Neuron (in vitro differentiated cells): ENCODE measurements around the gene INO80.
"Not testable (repeated sequence)": the region's sequence is repeated elsewhere in the genome, so short reads cannot be mapped to it uniquely, and the experiment has no call there.

ENCODE experiments used
- H2AFZ ChIP-seq: one replicate; pipeline ENCODE4 v1.6.1; 2013; ENCODE audit warnings: low read depth, mild to moderate bottlenecking, inconsistent platforms, low read length, moderate library complexity
- H3K27me3 ChIP-seq: one replicate; pipeline ENCODE4 v1.6.1; 2013; ENCODE audit warnings: low read length; ENCODE audit not compliant: insufficient read depth
- H3K36me3 ChIP-seq: one replicate; pipeline ENCODE4 v1.6.1; 2013; ENCODE audit warnings: low read length; ENCODE audit not compliant: insufficient read depth
- H3K4me1 ChIP-seq: one replicate; pipeline ENCODE4 v1.6.1; 2013; ENCODE audit warnings: low read length; ENCODE audit not compliant: insufficient read depth
- H3K4me3 ChIP-seq: 2 replicates; pipeline ENCODE4 v1.5.1; 2013; ENCODE audit warnings: mild to moderate bottlenecking, low read length, moderate library complexity
- H3K9me3 ChIP-seq: one replicate; pipeline ENCODE4 v1.6.1; 2013; ENCODE audit warnings: low read length

The INO80 gene, protein sequence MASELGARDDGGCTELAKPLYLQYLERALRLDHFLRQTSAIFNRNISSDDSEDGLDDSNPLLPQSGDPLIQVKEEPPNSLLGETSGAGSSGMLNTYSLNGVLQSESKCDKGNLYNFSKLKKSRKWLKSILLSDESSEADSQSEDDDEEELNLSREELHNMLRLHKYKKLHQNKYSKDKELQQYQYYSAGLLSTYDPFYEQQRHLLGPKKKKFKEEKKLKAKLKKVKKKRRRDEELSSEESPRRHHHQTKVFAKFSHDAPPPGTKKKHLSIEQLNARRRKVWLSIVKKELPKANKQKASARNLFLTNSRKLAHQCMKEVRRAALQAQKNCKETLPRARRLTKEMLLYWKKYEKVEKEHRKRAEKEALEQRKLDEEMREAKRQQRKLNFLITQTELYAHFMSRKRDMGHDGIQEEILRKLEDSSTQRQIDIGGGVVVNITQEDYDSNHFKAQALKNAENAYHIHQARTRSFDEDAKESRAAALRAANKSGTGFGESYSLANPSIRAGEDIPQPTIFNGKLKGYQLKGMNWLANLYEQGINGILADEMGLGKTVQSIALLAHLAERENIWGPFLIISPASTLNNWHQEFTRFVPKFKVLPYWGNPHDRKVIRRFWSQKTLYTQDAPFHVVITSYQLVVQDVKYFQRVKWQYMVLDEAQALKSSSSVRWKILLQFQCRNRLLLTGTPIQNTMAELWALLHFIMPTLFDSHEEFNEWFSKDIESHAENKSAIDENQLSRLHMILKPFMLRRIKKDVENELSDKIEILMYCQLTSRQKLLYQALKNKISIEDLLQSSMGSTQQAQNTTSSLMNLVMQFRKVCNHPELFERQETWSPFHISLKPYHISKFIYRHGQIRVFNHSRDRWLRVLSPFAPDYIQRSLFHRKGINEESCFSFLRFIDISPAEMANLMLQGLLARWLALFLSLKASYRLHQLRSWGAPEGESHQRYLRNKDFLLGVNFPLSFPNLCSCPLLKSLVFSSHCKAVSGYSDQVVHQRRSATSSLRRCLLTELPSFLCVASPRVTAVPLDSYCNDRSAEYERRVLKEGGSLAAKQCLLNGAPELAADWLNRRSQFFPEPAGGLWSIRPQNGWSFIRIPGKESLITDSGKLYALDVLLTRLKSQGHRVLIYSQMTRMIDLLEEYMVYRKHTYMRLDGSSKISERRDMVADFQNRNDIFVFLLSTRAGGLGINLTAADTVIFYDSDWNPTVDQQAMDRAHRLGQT (N-terminal part only)

DNA sequence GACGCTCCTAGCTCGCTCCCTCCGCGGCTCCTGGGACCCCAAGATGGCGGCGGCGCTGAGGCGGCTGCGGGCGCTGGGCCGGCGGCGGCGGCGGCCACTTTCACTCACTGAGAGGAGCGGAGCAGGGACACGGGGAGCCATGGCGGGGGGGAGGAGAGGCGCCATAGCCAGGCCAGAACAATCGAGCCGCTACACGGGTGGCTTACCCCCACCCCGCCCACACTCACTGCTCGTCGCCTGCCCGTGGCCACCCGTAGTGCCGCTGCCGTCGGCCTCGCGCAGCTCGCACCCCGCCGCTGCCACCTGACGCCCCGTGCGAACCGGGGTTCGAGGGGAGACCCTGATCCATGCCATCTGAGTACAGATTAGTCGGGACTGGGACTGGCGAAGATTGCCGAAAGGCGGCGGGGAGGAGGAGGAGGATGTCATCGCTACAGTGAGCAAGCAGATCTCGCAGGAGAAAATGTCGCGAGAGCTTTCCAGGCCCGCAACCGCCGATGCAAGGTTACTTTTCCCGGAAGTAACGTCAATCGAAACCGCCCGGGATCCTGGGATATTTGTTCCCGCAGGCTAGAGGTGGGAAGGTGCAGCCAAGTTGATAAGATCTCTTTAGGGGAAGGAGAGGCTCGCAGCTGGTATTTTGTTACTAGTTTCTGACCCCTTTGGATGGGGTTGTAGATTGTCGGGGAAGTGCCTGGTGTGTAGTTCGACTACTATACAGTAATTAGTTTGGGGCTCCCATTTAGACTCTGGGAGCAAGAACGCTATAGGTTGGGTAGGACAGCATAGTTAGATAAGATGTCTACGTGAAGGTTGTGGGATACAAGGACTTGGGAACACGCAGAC is at the start of gene INO80:
TSS of gene INO80 (minus strand) at position 165 of the 846 bp plus-strand sequence. CDS start 19,970 bp downstream, outside the sequence.
- peaks cover 10% of the 10 kb centered on the region for H3K4me1 ChIP-seq
- no peaks in the 10 kb centered on the region for H3K27me3 ChIP-seq
- H3K4me3 ChIP-seq, result peak within 1 kb of the TSS; percentile 90
- H2AFZ ChIP-seq, result peak within 1 kb of the TSS; percentile 76
- peaks cover 10% of the 10 kb centered on the region for H3K36me3 ChIP-seq
- H3K9me3 ChIP-seq, result no peaks in the 10 kb centered on the region

DNA sequence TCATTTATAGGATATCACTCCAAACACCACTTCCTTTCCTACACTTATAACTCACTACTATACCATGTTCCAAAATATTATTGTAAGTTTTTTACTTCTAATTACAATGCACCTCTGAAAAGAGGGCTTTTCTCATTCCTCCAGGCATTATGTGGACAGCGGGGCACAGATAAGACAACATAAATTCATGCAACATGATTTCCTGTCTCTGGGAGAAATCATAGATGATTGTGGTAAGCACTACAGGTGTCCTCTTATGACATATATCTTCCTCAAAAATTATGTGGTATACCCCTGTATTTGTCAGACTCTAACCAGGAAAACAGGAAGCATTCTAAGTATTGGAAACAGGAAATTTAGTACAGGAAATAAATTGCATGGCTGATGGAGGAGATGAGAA is 45.7 kb upstream of the INO80 start:
- no peaks in the 10 kb centered on the region for H3K36me3 ChIP-seq
- no peaks in the 10 kb centered on the region for H3K27me3 ChIP-seq
- H3K4me3 ChIP-seq, result no peak overlapping the region
- H2AFZ ChIP-seq, result no peak overlapping the region
- H3K4me1 ChIP-seq, result no peaks in the 10 kb centered on the region
- H3K9me3 ChIP-seq, result no peaks in the 10 kb centered on the region

DNA sequence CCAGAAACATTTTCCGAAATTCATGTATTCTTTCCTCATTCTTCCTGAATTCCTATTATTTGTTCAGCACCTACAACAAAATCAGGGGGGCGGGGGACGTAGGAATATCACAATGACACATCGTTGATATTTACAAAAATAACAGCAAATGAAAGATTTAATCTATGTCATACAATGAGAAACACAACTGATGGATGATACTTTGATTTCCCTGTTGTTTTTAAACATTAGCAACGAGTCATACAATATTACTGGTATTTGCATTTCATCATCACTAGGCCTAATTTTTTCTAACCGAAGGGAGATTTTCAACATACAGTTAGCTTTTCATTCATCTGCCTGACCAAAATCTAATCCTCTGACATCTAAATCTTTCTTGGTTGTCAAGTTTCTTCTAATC is 45.3 kb upstream of the INO80 start:
- no peaks in the 10 kb centered on the region for H3K27me3 ChIP-seq
- no peaks in the 10 kb centered on the region for H3K4me1 ChIP-seq
- H2AFZ ChIP-seq, result no peak overlapping the region
- H3K4me3 ChIP-seq, result no peak overlapping the region
- no peaks in the 10 kb centered on the region for H3K9me3 ChIP-seq
- H3K36me3 ChIP-seq, result no peaks in the 10 kb centered on the region

- H3K9me3 ChIP-seq, result no peaks in the 10 kb centered on the region
- no peaks in the 10 kb centered on the region for H3K4me1 ChIP-seq
- H3K36me3 ChIP-seq, result no peaks in the 10 kb centered on the region
- no peak overlapping the region for H3K4me3 ChIP-seq
- no peak overlapping the region for H2AFZ ChIP-seq
- no peaks in the 10 kb centered on the region for H3K27me3 ChIP-seq
Observed at GRCh38 chr15:41160639-41161315, 44.7 kb upstream of the INO80 start.

GRCh38 chr15:41154412-41154811 is 38.3 kb upstream of the INO80 start:
- no peak overlapping the region for H3K4me3 ChIP-seq
- H3K4me1 ChIP-seq, result no peaks in the 10 kb centered on the region
- no peaks in the 10 kb centered on the region for H3K9me3 ChIP-seq
- no peaks in the 10 kb centered on the region for H3K27me3 ChIP-seq
- H2AFZ ChIP-seq, result no peak overlapping the region
- H3K36me3 ChIP-seq, result no peaks in the 10 kb centered on the region

DNA sequence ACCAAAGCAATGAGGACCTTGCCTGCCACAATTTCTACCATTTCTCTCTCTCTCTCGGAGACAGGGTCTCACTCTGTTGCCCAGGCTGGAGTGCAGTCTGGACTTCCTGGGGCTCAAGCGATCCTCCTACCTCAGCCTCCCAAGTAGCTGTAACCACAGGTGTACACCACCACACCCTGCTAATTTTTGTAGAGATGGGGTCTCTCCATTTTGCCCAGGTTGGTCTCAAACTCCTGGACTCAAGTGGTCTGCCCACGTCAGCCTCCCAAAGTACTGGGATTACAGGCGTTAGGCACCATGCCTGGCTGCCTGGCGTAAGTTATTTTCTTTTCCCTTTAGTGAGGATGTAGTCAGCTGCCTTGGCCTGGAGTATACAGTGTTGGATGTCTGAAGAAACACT is 37.7 kb upstream of the INO80 start:
- H3K4me1 ChIP-seq, result no peaks in the 10 kb centered on the region

DNA sequence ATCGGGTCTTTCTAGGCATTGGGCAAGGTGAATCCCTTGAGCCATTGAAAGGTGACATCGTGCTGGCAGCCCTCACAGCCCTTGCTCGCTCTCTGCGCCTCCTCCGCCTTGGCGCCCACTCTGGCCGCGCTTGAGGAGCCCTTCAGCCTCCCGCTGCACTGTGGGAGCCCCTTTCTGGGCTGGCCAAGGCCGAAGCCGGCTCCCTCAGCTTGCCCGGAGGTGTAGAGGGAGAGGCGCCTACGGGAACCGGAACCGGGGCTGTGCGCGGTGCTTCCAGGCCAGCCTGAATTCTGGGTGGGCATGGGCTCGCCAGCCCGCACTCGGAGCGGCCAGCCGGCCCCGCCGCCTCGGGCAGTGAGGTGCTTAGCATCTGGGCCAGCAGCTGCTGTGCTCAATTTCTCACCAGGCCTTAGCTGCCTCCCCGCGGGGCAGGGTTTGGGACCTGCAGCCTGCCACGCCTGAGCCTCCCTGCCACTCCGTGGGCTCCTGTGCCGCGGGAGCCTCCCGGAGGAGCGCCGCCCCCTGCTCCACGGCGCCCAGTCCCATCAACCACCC is 35.4 kb upstream of the INO80 start:
- Histone ChIP-seq H3K4me3 (no peak overlapping the region), H2AFZ (no peak overlapping the region), H3K4me1 (no peaks in the 10 kb centered on the region), H3K27me3 (no peaks in the 10 kb centered on the region), H3K9me3 (no peaks in the 10 kb centered on the region), H3K36me3 (no peaks in the 10 kb centered on the region)

More for the DNA sequence above, 37.7 kb upstream of the INO80 start:
- Histone ChIP-seq H3K36me3 (no peaks in the 10 kb centered on the region), H3K4me3 (no peak overlapping the region), H3K27me3 (no peaks in the 10 kb centered on the region), H3K9me3 (no peaks in the 10 kb centered on the region), H2AFZ (no peak overlapping the region)

DNA sequence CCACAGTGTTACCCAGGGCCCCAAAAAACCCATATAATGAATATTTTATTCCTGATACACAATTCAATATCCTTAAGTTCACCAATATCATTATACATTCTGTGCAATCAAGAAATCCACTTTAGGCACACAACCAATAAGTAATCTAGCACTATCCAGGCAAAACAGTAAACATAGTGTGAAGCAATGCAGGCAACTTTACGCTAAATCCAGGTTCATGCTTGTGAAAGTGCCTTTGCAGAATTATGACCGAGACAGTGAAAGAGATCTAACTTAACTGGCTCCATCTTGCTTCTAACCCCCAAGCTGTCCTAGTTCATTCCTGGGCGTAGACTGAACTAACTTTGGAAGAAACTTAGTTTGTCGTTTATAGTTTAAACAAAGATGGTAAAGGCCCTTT is 34.2 kb upstream of the INO80 start:
- no peaks in the 10 kb centered on the region for H3K9me3 ChIP-seq
- no peak overlapping the region for H2AFZ ChIP-seq
- no peaks in the 10 kb centered on the region for H3K36me3 ChIP-seq
- no peak overlapping the region for H3K4me3 ChIP-seq
- H3K27me3 ChIP-seq, result no peaks in the 10 kb centered on the region
- no peaks in the 10 kb centered on the region for H3K4me1 ChIP-seq

DNA sequence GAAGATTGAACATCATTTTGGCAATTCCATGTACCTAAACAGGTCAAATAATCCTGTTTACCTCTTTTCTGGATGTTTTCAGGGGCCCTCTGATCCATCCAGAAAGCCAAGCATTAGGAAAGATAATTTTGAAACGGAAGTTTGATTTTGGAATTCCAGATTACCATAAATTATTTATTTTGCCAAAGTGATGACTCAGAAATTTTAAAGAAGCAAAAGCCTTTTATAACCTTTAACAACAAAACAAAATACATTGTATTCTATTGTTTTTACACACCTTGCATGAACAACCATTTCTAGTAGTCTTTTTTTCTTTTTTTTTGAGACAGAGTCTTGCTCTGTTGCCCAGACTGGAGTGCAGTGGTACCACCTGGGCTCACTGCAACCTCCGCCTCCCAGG is 32.0 kb upstream of the INO80 start:
- no peaks in the 10 kb centered on the region for H3K4me1 ChIP-seq
- H3K9me3 ChIP-seq, result no peaks in the 10 kb centered on the region
- no peak overlapping the region for H3K4me3 ChIP-seq
- no peak overlapping the region for H2AFZ ChIP-seq
- no peaks in the 10 kb centered on the region for H3K36me3 ChIP-seq
- no peaks in the 10 kb centered on the region for H3K27me3 ChIP-seq

DNA sequence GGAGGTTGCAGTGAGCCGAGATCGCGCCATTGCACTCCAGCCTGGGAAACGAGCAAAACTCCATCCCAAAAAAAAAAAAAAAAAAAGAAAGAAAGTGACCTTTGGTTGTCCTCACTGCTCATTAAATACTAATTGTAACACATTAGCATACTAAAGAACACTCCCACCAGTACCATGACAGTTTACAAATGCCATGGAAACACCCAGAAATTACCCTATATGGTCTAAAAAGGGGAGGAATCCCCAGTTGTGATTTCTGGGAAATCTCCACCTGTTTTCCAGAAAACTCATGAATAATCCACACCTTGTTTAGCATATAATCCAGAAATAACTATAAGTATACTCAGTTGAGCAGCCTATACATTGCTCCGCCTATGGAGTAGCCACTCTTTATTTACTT is 23.5 kb upstream of the INO80 start:
- H3K9me3 ChIP-seq, result peaks cover 3% of the 10 kb centered on the region
- no peak overlapping the region for H2AFZ ChIP-seq
- no peaks in the 10 kb centered on the region for H3K27me3 ChIP-seq
- no peak overlapping the region for H3K4me3 ChIP-seq
- H3K36me3 ChIP-seq, result no peaks in the 10 kb centered on the region
- H3K4me1 ChIP-seq, result no peaks in the 10 kb centered on the region

- not testable (repeated sequence) for H3K36me3 ChIP-seq, H2AFZ ChIP-seq, H3K4me3 ChIP-seq, H3K4me1 ChIP-seq, H3K9me3 ChIP-seq, H3K27me3 ChIP-seq
Observed at GRCh38 chr15:41139112-41139511, 23.0 kb upstream of the INO80 start.

DNA sequence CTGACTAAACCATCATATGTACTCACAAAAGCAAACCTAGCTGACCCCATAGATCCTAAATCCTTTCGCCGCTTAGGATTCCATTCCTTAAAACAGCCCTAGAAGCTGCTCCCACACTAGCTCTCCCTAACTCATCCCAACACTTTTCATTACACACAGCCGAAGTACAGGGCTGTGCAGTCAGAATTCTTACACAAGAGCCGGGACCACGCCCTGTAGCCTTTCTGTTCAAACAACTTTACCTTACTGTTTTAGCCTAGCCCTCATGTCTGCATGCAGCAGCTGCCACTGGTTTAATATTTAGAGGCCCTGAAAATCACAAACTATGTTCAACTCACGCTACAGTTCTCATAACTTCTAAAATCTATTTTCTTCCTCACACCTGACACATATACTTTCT is 19.5 kb upstream of the INO80 start:
- H2AFZ ChIP-seq, H3K4me3 ChIP-seq, H3K4me1 ChIP-seq, H3K36me3 ChIP-seq, H3K9me3 ChIP-seq, H3K27me3 ChIP-seq: not testable (repeated sequence)
